ENCODE data around the gene C11orf91.
"Not testable (repeated sequence)": the region's sequence is repeated elsewhere in the genome, so short reads cannot be mapped to it uniquely, and the experiment has no call there.

Gene C11orf91

GRCh38 chr11:33721426-33721825 is 20.8 kb upstream of the C11orf91 start:
- no peak for DNase-seq

GRCh38 chr11:33719587-33719986 is 19.0 kb upstream of the C11orf91 start:
- DNase-seq: no peak

GRCh38 chr11:33718440-33718839 is 17.8 kb upstream of the C11orf91 start:
- DNase-seq: no peak

GRCh38 chr11:33716243-33716642 is 15.6 kb upstream of the C11orf91 start:
- no peak for DNase-seq

GRCh38 chr11:33713856-33714398 is 13.3 kb upstream of the C11orf91 start:
- no peak for DNase-seq

- DNase-seq: no peak
Measured at GRCh38 chr11:33713151-33713855, 12.7 kb upstream of the C11orf91 start.

- no peak for DNase-seq
Measured at GRCh38 chr11:33712436-33712835, 11.8 kb upstream of the C11orf91 start.

- no peak for DNase-seq
Measured at GRCh38 chr11:33709466-33709865, 8.8 kb upstream of the C11orf91 start.

- no peak for DNase-seq
Measured at GRCh38 chr11:33708985-33709384, 8.4 kb upstream of the C11orf91 start.

- DNase-seq: not testable (repeated sequence)
Measured at GRCh38 chr11:33707831-33708230, 7.2 kb upstream of the C11orf91 start.

- DNase-seq: no peak
Measured at GRCh38 chr11:33706966-33707365, 6.3 kb upstream of the C11orf91 start.

- DNase-seq: no peak
Measured at GRCh38 chr11:33706546-33706945, 5.9 kb upstream of the C11orf91 start.

GRCh38 chr11:33704240-33705002 is 3.8 kb upstream of the C11orf91 start:
- DNase-seq: no peak

- no peak for DNase-seq
Measured at GRCh38 chr11:33703788-33704187, 3.2 kb upstream of the C11orf91 start.

- no peak for DNase-seq
Measured at GRCh38 chr11:33703234-33703633, 2.6 kb upstream of the C11orf91 start.

GRCh38 chr11:33701302-33702230 is 940 bp upstream of the C11orf91 start:
- peak; percentile 77 for DNase-seq

GRCh38 chr11:33700063-33700501 is 544 bp downstream of the C11orf91 start:
- DNase-seq: no peak

GRCh38 chr11:33699515-33700062 is 1.0 kb downstream of the C11orf91 start:
- no peak for DNase-seq

GRCh38 chr11:33698921-33699320 is 1.7 kb downstream of the C11orf91 start:
- DNase-seq: no peak

- no peak for DNase-seq
Measured at GRCh38 chr11:33697997-33698396, 2.6 kb downstream of the C11orf91 start.

GRCh38 chr11:33696931-33697638 is 3.5 kb downstream of the C11orf91 start:
- peak; percentile 50 for DNase-seq

- DNase-seq: no peak
Measured at GRCh38 chr11:33696411-33696810, 4.2 kb downstream of the C11orf91 start.
